Activated naive CD4-positive, alpha-beta T cell treated with Interleukin-2 at 50 U/mL for 16 hours (primary cell): ENCODE results near the gene LEAP2.

Experiments
- DNase-seq: peaks from one replicate; pipeline ENCODE4 v3.0.0-alpha.2; 2020

The LEAP2 gene, protein sequence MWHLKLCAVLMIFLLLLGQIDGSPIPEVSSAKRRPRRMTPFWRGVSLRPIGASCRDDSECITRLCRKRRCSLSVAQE

DNA sequence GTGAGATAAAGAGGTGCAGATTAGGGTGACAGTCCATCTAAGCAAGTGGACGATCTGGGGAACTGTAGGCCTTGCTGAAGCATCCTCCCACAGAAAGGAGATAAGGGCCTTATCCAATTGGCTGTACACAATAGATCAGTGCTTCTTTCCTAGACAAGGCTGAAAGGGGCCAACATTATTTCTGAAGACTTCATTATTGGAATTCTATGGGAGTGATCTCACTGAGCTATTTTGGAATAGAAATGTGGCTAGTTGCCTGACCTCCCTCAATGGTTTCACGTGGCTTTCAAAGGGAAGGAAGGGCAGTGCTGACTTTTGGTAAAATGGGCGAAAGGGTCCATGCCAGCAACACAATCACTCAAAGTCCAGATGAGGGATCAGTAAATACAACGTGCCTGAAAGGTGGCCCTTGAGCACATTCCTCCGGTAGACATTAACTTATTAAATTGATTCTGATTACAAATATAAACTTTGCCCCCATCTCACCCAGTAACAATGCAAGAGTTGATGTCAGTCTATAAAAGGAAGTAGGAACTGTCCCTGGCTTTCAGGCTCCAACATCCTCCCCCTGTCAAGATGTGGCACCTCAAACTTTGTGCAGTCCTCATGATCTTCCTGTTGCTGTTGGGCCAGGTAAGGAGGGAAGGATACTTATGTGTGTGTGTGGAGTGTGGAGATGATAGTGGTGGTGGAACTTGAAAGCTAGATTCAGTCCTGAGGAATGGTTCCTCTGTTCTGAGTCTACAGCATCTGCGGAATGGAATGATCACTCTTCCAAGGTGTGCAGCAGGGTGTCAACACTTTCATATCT lies at the start of gene LEAP2:
Gene LEAP2 (plus strand): TSS at position 550 of the 811 bp plus-strand sequence. CDS start 27 bp downstream, at position 577.
- no peak for DNase-seq

DNA sequence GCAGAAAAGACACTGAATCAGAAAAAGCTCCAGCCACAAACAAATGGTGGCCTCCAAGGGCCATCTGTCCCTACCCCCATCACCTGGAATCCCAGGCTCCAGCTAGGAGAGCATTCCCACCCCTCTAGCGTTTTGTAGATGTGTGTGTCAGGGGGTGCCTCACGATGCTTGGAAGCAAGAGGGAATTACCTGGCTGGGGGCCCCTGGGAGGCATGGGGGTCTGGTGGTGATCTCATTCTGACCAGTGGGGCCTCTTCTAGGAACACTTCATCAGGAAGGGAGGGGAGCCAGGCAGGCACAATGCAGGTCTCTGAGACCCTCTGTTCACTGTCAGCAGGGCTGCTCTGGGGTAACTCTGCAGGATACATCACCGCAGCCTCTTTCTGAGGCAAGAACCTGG lies 49.0 kb upstream of the LEAP2 start:
- DNase-seq: no peak

DNA sequence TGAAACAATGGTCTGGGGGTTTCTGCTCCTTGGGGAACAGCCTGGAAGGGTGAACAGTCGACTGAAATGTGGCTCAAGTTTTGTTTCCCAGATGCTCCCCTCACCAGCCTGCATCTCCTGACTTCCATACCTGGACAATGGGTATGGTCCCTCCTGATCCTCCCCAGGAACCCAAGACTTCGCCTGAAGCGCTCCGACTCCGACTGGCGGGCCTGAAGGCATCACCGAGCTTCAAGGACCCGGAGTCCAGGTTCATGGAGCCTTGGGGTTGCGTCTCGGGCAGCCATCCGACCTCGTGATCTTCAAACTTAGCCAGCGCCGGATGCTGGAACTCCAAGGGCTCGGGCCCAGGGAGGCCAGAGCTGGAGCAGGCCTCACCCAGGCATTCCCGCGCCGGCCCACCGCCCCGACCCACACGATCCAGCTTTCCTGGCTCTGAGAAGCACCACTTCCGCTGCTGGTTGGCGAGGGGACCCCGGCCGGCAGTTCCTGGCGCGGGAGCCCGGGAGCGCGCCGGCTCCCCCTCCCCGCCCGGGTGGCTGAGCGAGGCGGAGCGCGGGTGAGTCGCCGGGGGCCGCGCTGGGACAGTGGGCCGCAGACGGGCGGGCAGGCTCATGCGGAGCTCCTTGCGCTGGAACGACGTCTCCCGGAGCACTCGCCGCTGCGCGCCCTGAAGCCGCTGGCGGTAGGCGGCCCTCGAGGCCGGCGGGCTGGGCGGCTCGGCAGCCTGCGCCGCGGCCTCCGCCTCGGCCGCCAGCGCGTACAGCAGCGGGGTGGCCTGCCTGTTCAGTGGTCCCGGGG lies 48.2 kb upstream of the LEAP2 start:
- DNase-seq: no peak

DNA sequence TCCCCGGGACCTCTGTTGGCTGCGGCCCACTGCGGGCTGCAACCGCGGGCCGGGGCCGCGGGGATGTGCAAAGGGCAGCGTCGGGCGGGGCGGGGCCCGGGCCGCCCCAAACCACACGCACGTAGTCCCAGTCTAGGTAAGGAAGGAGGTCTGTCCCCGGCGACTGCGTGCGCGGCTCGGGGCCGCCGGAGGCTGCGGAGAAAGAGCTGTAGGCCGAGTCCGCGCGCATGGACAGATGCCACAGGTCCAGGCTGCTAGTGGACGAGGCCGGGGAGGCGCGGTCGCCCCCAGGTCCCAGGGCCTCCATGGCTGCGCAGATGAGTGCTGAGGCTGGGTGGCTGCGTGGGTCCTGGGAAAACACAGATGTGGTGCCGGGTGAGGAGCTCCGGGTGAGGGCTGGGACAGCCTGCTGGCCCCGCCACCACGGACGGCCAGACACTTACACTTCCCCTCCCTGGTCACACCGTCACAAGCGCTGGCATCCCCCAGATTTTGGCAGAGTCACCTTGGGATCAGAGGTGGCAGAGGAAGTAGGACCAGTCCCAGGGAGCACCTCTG lies 47.6 kb upstream of the LEAP2 start:
- peak; percentile 22 for DNase-seq

DNA sequence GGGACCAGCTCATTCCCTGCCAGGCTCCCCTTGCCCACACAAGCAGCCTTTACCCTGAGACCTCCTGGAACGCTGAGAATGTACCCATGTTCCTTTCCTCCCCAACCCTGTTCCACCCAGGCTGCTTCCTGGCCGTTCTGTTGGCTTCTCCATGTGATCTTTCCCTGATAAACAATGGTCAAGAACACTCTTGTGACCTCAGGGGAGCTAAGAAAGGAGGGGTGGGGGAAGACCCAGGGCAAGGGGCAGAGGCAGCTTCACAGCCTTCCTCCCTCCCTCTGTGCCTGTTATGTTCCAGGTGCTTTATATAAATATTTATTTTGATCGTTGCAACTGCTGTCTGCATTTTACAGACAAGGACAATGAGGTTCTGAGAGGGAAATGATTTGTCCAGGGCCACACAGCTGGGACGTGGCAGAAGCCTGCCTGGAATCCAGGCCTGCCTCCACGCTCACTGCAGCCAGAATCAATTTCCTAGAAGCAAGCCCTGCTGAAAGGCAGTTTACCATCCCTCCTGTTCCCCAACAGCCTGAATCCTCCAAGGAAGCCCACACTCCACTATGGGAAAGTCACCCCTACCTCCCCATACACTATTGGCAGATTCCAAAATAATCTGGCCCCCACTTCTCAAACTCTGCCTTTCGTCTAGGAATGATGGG lies 46.9 kb upstream of the LEAP2 start:
- no peak for DNase-seq

DNA sequence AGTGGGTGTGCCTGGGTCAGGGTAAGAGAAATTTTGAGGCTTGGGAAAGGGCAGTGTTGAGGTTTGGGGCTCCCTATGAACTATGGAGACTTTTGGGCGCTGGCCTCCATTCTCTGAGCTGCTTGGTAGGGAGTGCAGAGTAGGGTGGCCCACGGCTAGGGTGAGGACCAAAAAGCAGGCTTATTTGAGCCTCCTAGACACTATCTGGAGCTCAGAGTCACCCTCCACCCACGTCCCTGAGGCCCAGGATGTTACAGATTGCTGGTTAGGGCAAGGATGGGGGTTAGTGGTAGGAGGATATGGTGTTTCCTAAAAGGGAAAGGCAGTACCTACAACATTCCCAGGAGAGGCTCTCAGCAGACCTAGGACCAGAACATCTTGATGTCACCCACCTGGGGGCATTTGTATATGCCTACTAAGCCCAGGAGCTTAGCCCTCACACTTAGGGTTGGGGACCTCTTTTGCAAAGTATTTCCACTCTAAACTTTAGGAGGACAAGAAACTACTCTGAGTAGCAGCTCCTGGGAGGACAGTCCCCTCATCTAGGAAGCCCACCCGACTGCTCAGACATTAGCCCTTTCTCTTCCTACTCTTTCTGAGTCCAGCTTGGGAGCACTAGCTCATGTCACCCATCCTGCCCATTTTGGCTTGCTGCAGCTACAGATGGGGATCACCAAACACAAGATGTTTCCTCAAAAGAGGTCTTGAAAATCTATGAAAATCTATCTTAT lies 45.4 kb upstream of the LEAP2 start:
- DNase-seq: no peak

DNA sequence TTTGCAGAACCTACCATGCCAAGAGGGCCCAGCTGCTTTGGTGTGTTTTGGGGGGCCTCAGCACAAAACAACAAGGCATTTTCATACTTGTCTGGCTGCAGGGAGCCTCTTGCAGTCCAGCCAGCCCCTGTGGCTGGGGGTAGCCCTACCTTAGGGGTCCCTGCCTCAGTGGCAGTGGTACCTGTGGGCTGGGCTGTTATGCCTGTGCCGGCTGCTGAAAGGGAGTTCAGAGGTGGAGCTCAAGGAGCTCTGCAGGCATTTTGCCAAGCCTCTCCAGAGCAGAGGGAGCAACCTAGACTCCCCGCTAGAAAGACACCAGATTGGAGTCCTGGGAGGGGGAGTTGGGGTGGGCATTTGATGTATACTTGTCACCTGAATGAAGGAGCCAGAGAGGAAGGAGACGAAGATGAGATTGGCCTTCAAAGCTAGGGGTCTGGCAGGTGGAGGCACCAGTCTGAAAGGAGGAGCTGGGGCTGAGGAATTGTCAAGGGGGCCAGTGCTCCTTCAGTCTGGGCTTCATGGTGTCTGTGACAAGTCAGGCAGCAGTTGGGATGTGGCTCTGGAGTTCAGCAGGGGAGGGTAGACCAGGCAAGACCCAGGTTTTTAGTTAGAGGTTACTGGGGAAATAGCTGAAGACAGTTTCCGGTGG lies 44.5 kb upstream of the LEAP2 start:
- DNase-seq: no peak

DNA sequence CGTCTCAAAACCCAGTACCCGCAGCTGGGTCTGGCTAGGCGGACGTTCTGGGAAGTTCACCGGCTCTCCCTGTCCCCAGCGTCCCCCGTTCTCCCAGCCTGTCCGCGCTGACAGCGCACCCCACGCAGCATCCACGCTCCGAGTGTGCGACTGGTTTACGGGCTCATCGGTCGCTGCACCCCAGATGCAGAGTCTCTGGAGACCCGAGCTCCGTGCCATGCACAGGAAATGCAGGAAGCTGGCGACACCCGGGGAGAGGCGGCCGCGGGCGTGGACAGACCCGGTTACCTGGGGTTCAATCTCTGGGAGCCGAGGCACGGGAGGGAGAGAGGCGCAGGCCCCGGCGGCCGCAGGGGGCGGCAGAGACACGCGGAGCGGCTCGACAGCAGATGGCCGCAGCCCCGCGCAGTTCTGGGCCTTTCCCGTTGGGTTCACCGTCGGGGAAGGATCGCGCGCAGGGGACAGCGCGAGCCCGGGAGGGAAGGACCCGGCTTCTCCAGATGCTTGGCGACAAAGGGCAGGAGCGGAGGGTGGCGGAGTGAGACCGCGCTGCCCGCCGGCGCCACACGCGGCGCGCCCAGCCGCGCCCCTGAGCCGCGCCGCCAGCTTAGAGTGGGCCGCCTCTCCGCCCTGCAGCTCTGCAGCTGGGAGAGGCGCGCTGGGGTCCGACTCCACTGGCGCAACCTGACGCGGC lies 43.6 kb upstream of the LEAP2 start:
- DNase-seq: peak; percentile 75

DNA sequence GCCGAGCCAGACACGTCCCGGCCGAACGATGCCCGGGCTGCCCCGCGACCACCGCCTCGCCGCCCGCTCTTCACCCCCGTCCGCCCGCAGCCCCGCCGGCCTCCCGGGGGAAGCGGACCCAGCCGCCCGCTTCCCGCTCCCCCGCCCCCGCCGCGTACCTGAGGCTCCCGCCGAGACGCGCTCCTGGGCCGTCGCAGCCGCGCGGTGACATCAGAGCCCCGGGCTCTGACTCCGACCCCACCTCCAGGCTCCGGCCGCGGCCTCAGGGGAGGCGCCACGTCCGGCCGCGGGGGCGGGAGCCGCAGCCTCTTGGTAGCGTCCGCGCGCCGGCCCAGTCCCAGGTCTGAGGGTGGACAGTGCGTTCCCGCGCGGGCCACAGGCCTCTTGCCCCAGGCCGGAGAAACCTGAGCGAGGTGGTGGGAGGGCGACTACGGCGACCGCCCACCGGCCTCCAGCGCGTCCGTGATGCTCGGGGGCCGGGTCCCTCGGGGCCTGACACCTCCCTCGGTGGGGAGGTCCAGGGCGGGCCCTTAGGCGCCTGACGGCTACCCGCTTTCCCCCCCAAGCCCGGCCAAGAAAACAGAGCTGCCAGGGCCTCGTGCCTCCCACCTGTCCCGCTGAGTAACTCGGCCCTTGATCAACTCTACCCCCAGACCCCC lies 42.9 kb upstream of the LEAP2 start, which contains the start of gene SHROOM1:
Gene SHROOM1 (minus strand): TSS at position 212 of the 659 bp plus-strand sequence. CDS start 4,507 bp downstream, outside the sequence.
- DNase-seq: no peak

DNA sequence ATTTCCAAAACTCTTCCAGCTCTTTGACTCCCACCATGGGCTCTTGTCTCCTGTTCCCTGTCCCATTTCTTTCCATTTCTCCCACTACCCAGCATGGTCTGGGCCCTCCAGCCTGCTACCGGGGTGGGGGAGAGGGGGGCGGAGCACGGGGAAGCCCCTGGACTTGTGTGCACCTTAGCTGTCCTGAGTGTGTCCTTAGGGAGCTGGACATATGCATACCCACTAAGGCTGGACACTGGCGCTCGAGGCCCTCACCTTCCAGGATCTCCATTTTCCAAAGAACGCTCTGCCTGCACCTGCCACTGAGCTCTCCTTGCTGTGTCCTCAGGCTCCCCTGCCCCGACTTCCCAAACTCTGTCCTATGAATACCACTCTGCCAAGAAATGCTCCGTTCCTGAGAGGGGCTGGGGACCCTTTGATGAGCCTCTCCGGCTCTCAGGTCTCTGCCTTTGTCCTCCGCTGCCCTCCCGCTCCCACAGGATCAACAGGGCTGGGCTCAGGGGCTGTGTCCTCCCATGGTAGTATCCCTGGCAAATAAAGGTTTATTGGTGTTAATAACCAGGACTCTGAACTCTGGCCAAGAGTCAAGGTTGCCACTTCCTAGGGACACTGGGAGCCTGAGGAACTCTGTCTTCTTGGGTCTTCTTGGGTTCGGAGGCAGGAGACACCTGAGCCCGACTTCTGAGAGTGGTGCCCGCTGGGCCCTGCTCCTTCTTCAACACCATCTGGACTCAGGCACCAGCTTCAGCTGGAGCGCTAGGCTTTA lies 42.2 kb upstream of the LEAP2 start:
- DNase-seq: no peak

DNA sequence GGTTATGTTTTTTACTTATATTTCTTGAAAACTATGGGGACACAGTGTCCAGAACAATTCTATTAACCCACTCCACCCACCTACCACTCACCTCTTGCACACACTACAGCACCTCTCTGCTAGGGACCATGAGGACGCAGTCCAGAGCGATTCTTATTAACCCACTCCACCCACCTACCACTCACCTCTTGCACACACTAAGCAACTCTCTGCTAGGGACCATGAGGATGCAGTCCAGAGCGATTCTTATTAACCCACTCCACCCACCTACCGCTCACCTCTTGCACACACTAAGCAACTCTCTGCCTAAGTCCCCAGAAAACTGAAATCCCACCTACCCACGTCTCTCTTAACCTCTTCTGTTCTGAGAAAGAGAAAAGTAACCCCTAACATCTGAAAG lies 40.9 kb upstream of the LEAP2 start:
- no peak for DNase-seq

DNA sequence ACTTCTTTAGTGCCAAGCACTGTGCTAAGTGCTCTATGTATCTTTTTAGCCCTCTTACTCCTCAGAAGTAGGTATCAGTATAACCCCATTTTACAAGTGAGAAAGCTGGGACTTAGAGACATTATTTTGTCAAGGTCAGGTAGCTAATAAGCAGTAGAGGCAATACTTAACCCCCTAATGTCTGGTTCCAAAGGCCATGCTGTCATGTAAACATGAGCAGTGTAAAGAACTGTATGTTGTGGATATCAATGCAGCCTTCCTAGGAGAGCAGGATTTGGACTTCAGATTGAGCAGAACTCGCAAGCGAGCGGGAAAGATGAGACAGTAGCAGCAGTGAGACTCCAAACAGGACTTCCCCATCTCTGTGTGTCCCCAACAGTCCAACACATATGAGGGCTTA lies 39.4 kb upstream of the LEAP2 start:
- DNase-seq: no peak

DNA sequence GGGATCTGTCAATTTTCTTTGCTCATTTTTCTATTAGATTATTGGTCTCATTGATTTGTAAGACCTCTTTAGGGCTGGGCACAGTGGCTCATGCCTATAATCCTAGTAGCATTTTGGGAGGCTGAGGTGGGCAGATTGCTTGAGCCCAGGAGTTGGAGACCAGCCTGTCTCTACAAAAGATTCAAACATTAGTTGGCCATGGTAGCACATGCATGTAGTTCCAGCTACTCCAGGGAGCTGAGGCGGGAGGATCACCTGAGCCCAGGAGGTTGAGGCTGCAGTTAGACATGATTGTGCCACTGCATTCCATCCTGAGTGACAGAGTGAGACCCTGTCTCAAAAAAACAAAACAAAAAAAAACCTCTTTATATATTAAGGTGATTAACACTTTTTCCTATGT lies 36.6 kb upstream of the LEAP2 start:
- no peak for DNase-seq

DNA sequence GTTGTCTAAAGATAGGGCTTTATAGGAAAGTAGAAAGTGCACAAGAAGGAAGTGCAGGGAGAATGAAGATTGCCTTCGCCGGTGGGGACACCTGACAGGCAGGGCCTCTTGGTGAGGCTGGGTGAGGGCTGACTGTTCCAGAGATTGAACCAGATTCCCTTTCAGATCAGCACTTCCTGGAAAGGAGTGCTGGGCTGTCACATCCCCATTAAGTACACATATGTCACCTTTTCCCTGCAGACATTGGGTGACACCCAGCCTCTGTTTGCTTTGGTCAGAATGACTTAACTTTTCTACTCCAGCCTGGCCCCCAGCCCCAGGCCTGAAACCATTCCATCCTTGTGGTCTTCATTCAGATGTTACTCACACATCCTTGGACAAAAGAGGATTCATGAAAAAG lies 35.6 kb upstream of the LEAP2 start:
- no peak for DNase-seq

DNA sequence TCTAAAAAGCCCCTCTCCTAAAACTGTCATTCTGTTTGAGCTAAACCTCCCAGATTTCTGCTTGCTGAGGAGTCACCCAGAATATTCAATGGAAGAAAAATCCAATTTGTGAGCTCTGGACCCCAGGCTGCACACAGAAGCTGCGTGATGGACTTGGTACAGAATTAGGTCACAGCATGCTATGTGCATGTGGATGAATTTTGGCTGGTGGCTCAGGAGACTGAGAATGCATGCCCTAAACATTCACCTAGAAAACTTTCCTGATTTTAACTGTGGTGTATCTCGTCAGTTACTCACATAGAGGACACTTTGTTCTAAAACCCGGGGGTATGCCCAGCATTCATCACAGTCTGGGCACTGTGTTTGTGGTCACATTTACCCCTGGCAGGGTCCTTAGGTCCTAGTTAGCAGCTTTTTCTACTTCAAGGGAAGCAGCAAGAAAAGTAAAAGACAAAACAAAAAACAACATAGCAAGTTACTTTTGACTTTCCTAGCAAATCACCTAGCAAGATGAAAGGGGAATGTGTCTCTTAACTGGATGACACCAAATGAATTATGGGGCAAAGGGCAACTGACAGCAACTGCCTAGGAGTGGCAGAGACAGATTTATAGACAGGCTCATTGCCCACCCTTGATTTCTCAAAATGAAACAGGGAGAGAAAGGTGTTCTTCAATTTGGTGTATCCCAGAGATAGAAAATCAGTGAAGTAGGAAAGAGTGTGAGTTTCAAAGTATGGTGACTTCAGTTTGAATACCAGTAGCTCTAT lies 34.8 kb upstream of the LEAP2 start:
- DNase-seq: no peak

DNA sequence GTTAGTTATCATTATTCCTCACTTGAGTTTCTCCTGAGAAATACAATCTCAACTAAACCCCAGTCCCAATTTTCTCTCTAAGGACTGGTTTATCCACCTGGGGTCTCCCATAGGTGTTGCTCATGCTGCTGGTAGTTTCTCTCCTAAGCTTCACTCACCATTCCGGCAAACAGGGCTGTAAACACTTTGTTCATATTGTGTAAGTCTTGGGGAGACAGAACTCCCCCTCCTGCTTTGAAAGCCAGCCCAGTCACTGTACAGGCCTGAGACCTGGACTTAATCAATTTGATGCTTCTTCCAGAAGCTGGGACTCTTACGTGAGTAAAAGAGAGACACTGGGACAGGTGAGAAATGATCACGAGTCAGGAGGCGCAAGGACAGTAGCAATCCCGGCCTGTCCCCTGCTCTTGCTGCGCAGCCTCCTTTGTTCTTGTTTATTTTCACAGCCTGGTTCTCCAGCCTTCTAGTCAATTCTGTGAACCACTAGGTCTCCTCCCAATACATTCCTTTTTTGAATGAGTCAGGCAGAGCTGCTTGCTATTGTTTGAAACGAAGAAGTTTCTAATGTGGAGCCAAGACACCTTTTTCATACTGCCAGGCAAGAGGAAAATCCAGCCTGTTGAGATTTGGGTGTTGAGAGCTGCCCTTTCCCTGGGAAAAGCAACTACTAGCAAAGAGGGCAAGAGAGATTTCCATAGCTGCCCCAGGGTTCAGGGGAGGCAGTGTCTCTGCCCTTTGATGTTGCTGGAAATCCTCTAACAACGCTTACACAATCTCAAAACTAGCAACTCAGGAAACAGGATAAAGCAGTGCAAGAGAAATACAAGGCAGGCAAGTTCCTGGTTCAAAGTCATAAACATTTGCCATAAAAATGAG lies 33.8 kb upstream of the LEAP2 start:
- DNase-seq: no peak

DNA sequence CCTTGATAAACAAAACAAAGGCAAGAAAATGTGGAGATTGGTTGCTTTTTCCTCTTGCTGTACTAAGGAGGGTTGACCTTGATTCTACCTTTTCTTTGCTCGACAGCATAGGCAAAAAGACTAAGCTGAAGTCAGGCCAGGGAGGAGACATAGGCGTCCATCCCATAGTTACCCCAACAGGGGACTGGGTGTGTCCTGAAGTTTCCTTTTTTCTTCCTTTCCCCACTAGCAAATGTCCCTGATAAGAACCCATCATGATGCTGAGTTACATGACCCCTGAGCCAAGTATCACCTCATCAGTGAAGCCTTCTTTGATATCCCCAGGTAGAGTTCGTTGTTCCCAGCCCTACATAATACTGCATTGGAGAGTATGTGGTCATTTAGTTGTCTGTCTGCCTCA lies 33.2 kb upstream of the LEAP2 start:
- DNase-seq: no peak

DNA sequence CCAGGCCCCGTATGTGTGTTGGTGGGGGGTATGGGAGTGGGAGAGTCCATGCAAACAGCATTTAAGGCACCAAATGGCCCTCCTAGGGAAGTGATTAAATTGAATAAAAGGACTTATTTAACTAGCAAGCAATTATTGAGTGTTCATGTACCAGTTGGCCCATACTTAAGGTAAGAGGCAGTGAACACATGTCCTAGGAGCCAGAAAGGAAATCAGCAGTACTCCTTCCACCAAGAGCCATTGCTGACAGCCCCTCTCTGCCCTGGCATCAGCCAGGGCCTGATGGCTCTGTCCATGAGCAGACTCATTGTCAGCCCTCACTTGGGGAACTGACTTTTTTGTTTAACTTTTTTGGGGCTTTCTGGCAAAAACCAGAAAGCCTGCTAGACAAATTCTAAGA lies 32.6 kb upstream of the LEAP2 start:
- DNase-seq: no peak
